Left ventricle myocardium superior (tissue), 1 donor: ENCODE data around the gene TGM2. TPM values are rescaled to one million over a fixed set of nuclear protein-coding genes. Genes with fewer than 3 reads are reported as not detected.

Experiments used
- ATAC-seq: fragments of 200-7000 bp; cut with Tn5 transposase; one replicate; pipeline ENCODE4 v1.9.1; 2020; ENCODE audit warnings: mild to moderate bottlenecking, moderate library complexity
- DNase-seq: peaks from one replicate; pipeline ENCODE4 v3.0.0-alpha.2; 2020
- intact Hi-C: fragments of 100-400 bp; cut with micrococcal nuclease; formaldehyde crosslinking; loops from one replicate; pipeline ENCODE4 v1.11.0; 2022
- total RNA-seq: library from RNA; stranded (reverse); fragmentation: NEBNext Ultra II Directional; extraction: Animal tissue kit (Norgen Biotek cat#: 25700); gene quantifications from one replicate; pipeline ENCODE4 v1.2.1, GENCODE V29; 2021
- donor health status: DM: no; HTN: yes; CAD: no; lungs with severe emphysema.

Gene TGM2
- total RNA-seq, 1 donor from 2014 or later: 473 TPM

- intact Hi-C loops: no loop called here
- DNase-seq: no peak
- no peak for ATAC-seq
These were observed 36.3 kb upstream of the TGM2 start for GRCh38 chr20:38201356-38201755.

GRCh38 chr20:38200646-38201045 lies 35.6 kb upstream of the TGM2 start:
- ATAC-seq (no peak), DNase-seq (no peak)
- intact Hi-C loops: no loop called here

GRCh38 chr20:38199501-38200390 lies 34.7 kb upstream of the TGM2 start:
- ATAC-seq: no peak
- intact Hi-C loops: no loop called here
- no peak for DNase-seq

GRCh38 chr20:38198238-38198861 lies 33.3 kb upstream of the TGM2 start:
- no peak for ATAC-seq
- intact Hi-C loops: no loop called here
- DNase-seq: no peak

GRCh38 chr20:38197619-38198018 lies 32.5 kb upstream of the TGM2 start:
- intact Hi-C loops: no loop called here
- DNase-seq (no peak), ATAC-seq (no peak)

GRCh38 chr20:38197217-38197616 lies 32.1 kb upstream of the TGM2 start:
- ATAC-seq: no peak
- DNase-seq: no peak
- intact Hi-C loops: no loop called here

GRCh38 chr20:38196592-38196991 lies 31.5 kb upstream of the TGM2 start:
- intact Hi-C loops: no loop called here
- peak; percentile 87 for DNase-seq
- ATAC-seq: peak; percentile 90

- DNase-seq (no peak), ATAC-seq (peak; percentile 4)
- intact Hi-C loops: no loop called here
These were observed 31.0 kb upstream of the TGM2 start for GRCh38 chr20:38196076-38196475.

- intact Hi-C loops: no loop called here
- peak; percentile 9 for ATAC-seq
- no peak for DNase-seq
These were observed 30.5 kb upstream of the TGM2 start for GRCh38 chr20:38195521-38195920.

GRCh38 chr20:38194971-38195504 lies 30.0 kb upstream of the TGM2 start:
- DNase-seq: no peak
- ATAC-seq: no peak
- intact Hi-C loops: no loop called here

GRCh38 chr20:38193586-38194105 lies 28.6 kb upstream of the TGM2 start:
- intact Hi-C loops: no loop called here
- no peak for DNase-seq
- no peak for ATAC-seq

- ATAC-seq (no peak), DNase-seq (no peak)
- intact Hi-C loops: no loop called here
These were observed 27.3 kb upstream of the TGM2 start for GRCh38 chr20:38192323-38192885.

- ATAC-seq: no peak
- intact Hi-C loops: no loop called here
- no peak for DNase-seq
These were observed 26.6 kb upstream of the TGM2 start for GRCh38 chr20:38191654-38192053.

- ATAC-seq: peak; percentile 91
- DNase-seq: peak; percentile 76
- intact Hi-C loops: no loop called here
These were observed 25.9 kb upstream of the TGM2 start for GRCh38 chr20:38190936-38191371.

- intact Hi-C loops: no loop called here
- DNase-seq: no peak
- no peak for ATAC-seq
These were observed 25.1 kb upstream of the TGM2 start for GRCh38 chr20:38190166-38190565.

GRCh38 chr20:38187517-38187916 lies 22.4 kb upstream of the TGM2 start:
- ATAC-seq (no peak), DNase-seq (no peak)
- intact Hi-C loops: no loop called here

GRCh38 chr20:38186788-38187221 lies 21.7 kb upstream of the TGM2 start:
- no peak for ATAC-seq
- no peak for DNase-seq
- intact Hi-C loops: no loop called here

GRCh38 chr20:38184101-38184500 lies 19.0 kb upstream of the TGM2 start:
- no peak for DNase-seq
- ATAC-seq: no peak
- intact Hi-C loops: no loop called here

GRCh38 chr20:38181971-38182370 lies 16.9 kb upstream of the TGM2 start:
- DNase-seq (no peak), ATAC-seq (no peak)
- intact Hi-C loops: no loop called here
